NK-92 (cell line): Measurements from ENCODE around the gene MX2.
"Not testable (repeated sequence)": the region's sequence is repeated elsewhere in the genome, so short reads cannot be mapped to it uniquely, and the experiment has no call there.

Source experiments
- DNase-seq: peaks from one replicate; lab custom pipeline; 2025; ENCODE audit not compliant: unreplicated experiment; lab: John Stamatoyannopoulos, UW

MX2 gene

GRCh38 chr21:41338455-41338854 is 23.4 kb upstream of the MX2 start:
- no peak for DNase-seq

- no peak for DNase-seq
Measured at GRCh38 chr21:41342035-41342434, 19.8 kb upstream of the MX2 start.

- DNase-seq, result no peak
Measured at GRCh38 chr21:41344146-41344545, 17.7 kb upstream of the MX2 start.

GRCh38 chr21:41345356-41345755 is 16.5 kb upstream of the MX2 start:
- no peak for DNase-seq

- no peak for DNase-seq
Measured at GRCh38 chr21:41345934-41346685, 15.7 kb upstream of the MX2 start.

GRCh38 chr21:41346758-41347157 is 15.1 kb upstream of the MX2 start:
- no peak for DNase-seq

GRCh38 chr21:41348434-41348833 is 13.4 kb upstream of the MX2 start:
- no peak for DNase-seq

- DNase-seq, result no peak
Measured at GRCh38 chr21:41349126-41349525, 12.7 kb upstream of the MX2 start.

GRCh38 chr21:41349619-41350390 is 12.0 kb upstream of the MX2 start:
- no peak for DNase-seq

GRCh38 chr21:41350436-41351155 is 11.2 kb upstream of the MX2 start:
- DNase-seq, result no peak

GRCh38 chr21:41357546-41357945 is 4.3 kb upstream of the MX2 start:
- DNase-seq, result no peak

GRCh38 chr21:41358193-41359166 is 3.3 kb upstream of the MX2 start:
- DNase-seq, result no peak

- DNase-seq, result no peak
Measured at GRCh38 chr21:41359286-41359685, 2.5 kb upstream of the MX2 start.

- DNase-seq, result not testable (repeated sequence)
Measured at GRCh38 chr21:41359754-41360071, 2.1 kb upstream of the MX2 start.

GRCh38 chr21:41360072-41360821 is 1.6 kb upstream of the MX2 start:
- no peak for DNase-seq

- no peak for DNase-seq
Measured at GRCh38 chr21:41361053-41361785, 608 bp upstream of the MX2 start.

- DNase-seq, result no peak
Measured at GRCh38 chr21:41362605-41363369, 960 bp downstream of the MX2 start.

- DNase-seq, result no peak
Measured at GRCh38 chr21:41363370-41364270, 1.8 kb downstream of the MX2 start.
